WTC11 (cell line): Measurements from ENCODE around the gene ZNF827. TPM values are rescaled to one million over a fixed set of nuclear protein-coding genes. Genes with fewer than 3 reads are reported as not detected.

ENCODE experiments used
- ATAC-seq: fragments of 200-7000 bp; cut with Tn5 transposase; 2 replicates; pipeline ENCODE4 v1.10.0; 2021; ENCODE audit warnings: mild to moderate bottlenecking, moderate library complexity
- CTCF ChIA-PET: fragments of 300-600 bp; sonication (Branson Sonifier 250); formaldehyde crosslinking; loops from one replicate; lab custom pipeline; 2021; ENCODE audit warnings: antibody characterized with exemption; lab: Charles Lee
- POLR2A ChIA-PET: fragments of 350-600 bp; sonication (Branson Sonifier 250); formaldehyde crosslinking; loops from one replicate; lab custom pipeline; 2021; ENCODE audit warnings: antibody characterized with exemption; lab: Charles Lee
- DNase-seq: peaks from one replicate; pipeline ENCODE4 v3.0.0; 2021; ENCODE audit warnings: low spot score
- H3K27ac Mint-ChIP-seq: 2 replicates; pipeline ENCODE4 v1.8.0; 2021; ENCODE audit warnings: mixed read lengths
- H3K27me3 Mint-ChIP-seq: 2 replicates; pipeline ENCODE4 v1.8.0; 2021; ENCODE audit warnings: low read depth, mild to moderate bottlenecking, moderate library complexity, mixed read lengths
- H3K36me3 Mint-ChIP-seq: 2 replicates; pipeline ENCODE4 v1.8.0; 2021; ENCODE audit warnings: mixed read lengths
- H3K4me1 Mint-ChIP-seq: 2 replicates; pipeline ENCODE4 v1.8.0; 2022; ENCODE audit warnings: mixed read lengths
- H3K4me3 Mint-ChIP-seq: 2 replicates; pipeline ENCODE4 v1.8.0; 2021; ENCODE audit warnings: mild to moderate bottlenecking, moderate library complexity, mixed read lengths
- H3K9me3 Mint-ChIP-seq: 2 replicates; pipeline ENCODE4 v1.8.0; 2021; ENCODE audit warnings: mixed read lengths
- CBFB ChIP-seq: sonication (generic); formaldehyde crosslinking; IDR thresholded peaks from 2 replicates; pipeline ENCODE4 v1.8.1; 2022; ENCODE audit warnings: mild to moderate bottlenecking, low read depth, missing genetic modification reagents
- ESRRA ChIP-seq: sonication (generic); formaldehyde crosslinking; IDR thresholded peaks from 2 replicates; pipeline ENCODE4 v1.8.1; 2022; ENCODE audit warnings: mild to moderate bottlenecking, missing genetic modification reagents, borderline replicate concordance
- ETV6 ChIP-seq: sonication (generic); formaldehyde crosslinking; IDR thresholded peaks from 2 replicates; pipeline ENCODE4 v1.8.1; 2022; ENCODE audit warnings: mild to moderate bottlenecking, missing genetic modification reagents
- FOXP1 ChIP-seq: sonication (generic); formaldehyde crosslinking; IDR thresholded peaks from 2 replicates; pipeline ENCODE4 v1.8.0; 2022; ENCODE audit warnings: missing genetic modification reagents, mild to moderate bottlenecking, moderate library complexity, borderline replicate concordance
- GABPB1 ChIP-seq: sonication (generic); formaldehyde crosslinking; IDR thresholded peaks from 2 replicates; pipeline ENCODE4 v1.8.1; 2023; ENCODE audit warnings: mild to moderate bottlenecking, missing genetic modification reagents
- IRF2 ChIP-seq: sonication (generic); formaldehyde crosslinking; IDR thresholded peaks from 2 replicates; pipeline ENCODE4 v1.8.0; 2022; ENCODE audit warnings: low read depth, missing genetic modification reagents, borderline replicate concordance
- TP53 ChIP-seq: sonication (generic); formaldehyde crosslinking; IDR thresholded peaks from 2 replicates; pipeline ENCODE4 v1.8.1; 2023; ENCODE audit warnings: mild to moderate bottlenecking, missing genetic modification reagents
- ZBTB21 ChIP-seq: sonication (generic); formaldehyde crosslinking; IDR thresholded peaks from 2 replicates; pipeline ENCODE4 v1.8.1; 2023; ENCODE audit warnings: mild to moderate bottlenecking, missing genetic modification reagents, borderline replicate concordance
- ZNF219 ChIP-seq: sonication (generic); formaldehyde crosslinking; IDR thresholded peaks from 2 replicates; pipeline ENCODE4 v1.8.0; 2023; ENCODE audit warnings: missing genetic modification reagents, mild to moderate bottlenecking, borderline replicate concordance
- ZNF317 ChIP-seq: sonication (generic); formaldehyde crosslinking; IDR thresholded peaks from 2 replicates; pipeline ENCODE4 v1.8.1; 2023; ENCODE audit warnings: low read depth, mild to moderate bottlenecking, moderate library complexity, missing genetic modification reagents, borderline replicate concordance
- total RNA-seq: library from RNA; stranded (reverse); gene quantifications from 3 replicates; pipeline ENCODE4 v1.2.3, GENCODE V29; 2021
- TF ChIP-seq, protein P1 (sequence below): sonication (generic); formaldehyde crosslinking; IDR thresholded peaks from 2 replicates; pipeline ENCODE4 v1.8.0; 2022; ENCODE audit warnings: mild to moderate bottlenecking, missing genetic modification reagents
- TF ChIP-seq, protein P2 (sequence below): sonication (generic); formaldehyde crosslinking; IDR thresholded peaks from 2 replicates; pipeline ENCODE4 v1.8.0; 2022; ENCODE audit warnings: mild to moderate bottlenecking, missing genetic modification reagents
- TF ChIP-seq, protein P3 (sequence below): sonication (generic); formaldehyde crosslinking; IDR thresholded peaks from 2 replicates; pipeline ENCODE4 v1.8.1; 2022; ENCODE audit warnings: low read depth, mild to moderate bottlenecking, moderate library complexity, missing genetic modification reagents, borderline replicate concordance
- TF ChIP-seq, protein P4 (sequence below): sonication (generic); formaldehyde crosslinking; IDR thresholded peaks from 2 replicates; pipeline ENCODE4 v1.8.0; 2023; ENCODE audit warnings: missing genetic modification reagents, mild to moderate bottlenecking, borderline replicate concordance
- TF ChIP-seq, protein P5 (sequence below): sonication (generic); formaldehyde crosslinking; IDR thresholded peaks from 2 replicates; pipeline ENCODE4 v1.8.1; 2023; ENCODE audit warnings: mild to moderate bottlenecking, missing genetic modification reagents
- TF ChIP-seq, protein P6 (sequence below): sonication (generic); formaldehyde crosslinking; IDR thresholded peaks from 2 replicates; pipeline ENCODE4 v1.8.1; 2023; ENCODE audit warnings: mild to moderate bottlenecking, moderate library complexity, missing genetic modification reagents

The ZNF827 gene
- total RNA-seq, 1 experiment from 2014 or later: 25.6 TPM

DNA sequence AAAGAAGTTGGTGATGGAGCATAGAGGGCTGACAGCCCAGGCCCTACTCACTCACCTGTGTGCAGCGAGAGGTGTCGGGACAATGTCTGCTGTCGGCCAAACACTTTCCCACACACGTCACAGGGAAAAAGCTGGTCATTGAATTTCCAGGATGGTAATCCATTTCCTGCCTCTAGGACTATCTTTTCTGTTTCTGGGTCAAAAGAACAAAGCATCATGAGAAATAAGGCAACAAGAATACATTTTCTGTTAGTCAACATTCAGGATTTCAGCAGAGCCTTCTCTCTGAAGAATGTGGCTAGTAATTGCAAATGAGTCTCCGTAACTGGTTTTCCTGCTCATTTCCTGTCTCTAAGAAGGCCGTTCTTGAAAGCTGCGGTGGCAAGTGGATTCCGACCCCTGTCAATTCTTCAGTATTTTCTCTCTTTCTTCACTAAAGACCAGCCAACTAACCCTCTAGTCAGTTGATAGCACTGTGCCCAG, 159.3 kb downstream of the ZNF827 start:
- DNase-seq (no peak), ATAC-seq (peak; percentile 73)
- H3K27ac Mint-ChIP-seq: peak overlapping the region; percentile 99
- H3K36me3 Mint-ChIP-seq: peaks cover 49% of the 10 kb centered on the region
- peaks cover 10% of the 10 kb centered on the region for H3K9me3 Mint-ChIP-seq
- TF ChIP-seq, protein P1, sequence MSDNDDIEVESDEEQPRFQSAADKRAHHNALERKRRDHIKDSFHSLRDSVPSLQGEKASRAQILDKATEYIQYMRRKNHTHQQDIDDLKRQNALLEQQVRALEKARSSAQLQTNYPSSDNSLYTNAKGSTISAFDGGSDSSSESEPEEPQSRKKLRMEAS (CRISPR knock-in tag): no peak
- TF ChIP-seq ZBTB21 (CRISPR knock-in tag): no peak
- TF ChIP-seq GABPB1 (CRISPR knock-in tag): no peak
- TF ChIP-seq, protein P2, sequence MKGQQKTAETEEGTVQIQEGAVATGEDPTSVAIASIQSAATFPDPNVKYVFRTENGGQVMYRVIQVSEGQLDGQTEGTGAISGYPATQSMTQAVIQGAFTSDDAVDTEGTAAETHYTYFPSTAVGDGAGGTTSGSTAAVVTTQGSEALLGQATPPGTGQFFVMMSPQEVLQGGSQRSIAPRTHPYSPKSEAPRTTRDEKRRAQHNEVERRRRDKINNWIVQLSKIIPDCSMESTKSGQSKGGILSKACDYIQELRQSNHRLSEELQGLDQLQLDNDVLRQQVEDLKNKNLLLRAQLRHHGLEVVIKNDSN (CRISPR knock-in tag): no peak
- peak; percentile 82 for TF ChIP-seq ZNF317 (CRISPR knock-in tag)
- TF ChIP-seq ETV6 (CRISPR knock-in tag): peak; percentile 41; the same call in 1 of the 2 replicates
- TF ChIP-seq FOXP1 (CRISPR knock-in tag): no peak
- TF ChIP-seq CBFB (CRISPR knock-in tag): no peak
- TF ChIP-seq, protein P3, sequence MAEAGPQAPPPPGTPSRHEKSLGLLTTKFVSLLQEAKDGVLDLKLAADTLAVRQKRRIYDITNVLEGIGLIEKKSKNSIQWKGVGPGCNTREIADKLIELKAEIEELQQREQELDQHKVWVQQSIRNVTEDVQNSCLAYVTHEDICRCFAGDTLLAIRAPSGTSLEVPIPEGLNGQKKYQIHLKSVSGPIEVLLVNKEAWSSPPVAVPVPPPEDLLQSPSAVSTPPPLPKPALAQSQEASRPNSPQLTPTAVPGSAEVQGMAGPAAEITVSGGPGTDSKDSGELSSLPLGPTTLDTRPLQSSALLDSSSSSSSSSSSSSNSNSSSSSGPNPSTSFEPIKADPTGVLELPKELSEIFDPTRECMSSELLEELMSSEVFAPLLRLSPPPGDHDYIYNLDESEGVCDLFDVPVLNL (CRISPR knock-in tag): no peak
- no peak for TF ChIP-seq IRF2
- no peak for TF ChIP-seq ZNF219 (CRISPR knock-in tag)
- no peak for TF ChIP-seq ESRRA (CRISPR knock-in tag)
- TF ChIP-seq, protein P4, sequence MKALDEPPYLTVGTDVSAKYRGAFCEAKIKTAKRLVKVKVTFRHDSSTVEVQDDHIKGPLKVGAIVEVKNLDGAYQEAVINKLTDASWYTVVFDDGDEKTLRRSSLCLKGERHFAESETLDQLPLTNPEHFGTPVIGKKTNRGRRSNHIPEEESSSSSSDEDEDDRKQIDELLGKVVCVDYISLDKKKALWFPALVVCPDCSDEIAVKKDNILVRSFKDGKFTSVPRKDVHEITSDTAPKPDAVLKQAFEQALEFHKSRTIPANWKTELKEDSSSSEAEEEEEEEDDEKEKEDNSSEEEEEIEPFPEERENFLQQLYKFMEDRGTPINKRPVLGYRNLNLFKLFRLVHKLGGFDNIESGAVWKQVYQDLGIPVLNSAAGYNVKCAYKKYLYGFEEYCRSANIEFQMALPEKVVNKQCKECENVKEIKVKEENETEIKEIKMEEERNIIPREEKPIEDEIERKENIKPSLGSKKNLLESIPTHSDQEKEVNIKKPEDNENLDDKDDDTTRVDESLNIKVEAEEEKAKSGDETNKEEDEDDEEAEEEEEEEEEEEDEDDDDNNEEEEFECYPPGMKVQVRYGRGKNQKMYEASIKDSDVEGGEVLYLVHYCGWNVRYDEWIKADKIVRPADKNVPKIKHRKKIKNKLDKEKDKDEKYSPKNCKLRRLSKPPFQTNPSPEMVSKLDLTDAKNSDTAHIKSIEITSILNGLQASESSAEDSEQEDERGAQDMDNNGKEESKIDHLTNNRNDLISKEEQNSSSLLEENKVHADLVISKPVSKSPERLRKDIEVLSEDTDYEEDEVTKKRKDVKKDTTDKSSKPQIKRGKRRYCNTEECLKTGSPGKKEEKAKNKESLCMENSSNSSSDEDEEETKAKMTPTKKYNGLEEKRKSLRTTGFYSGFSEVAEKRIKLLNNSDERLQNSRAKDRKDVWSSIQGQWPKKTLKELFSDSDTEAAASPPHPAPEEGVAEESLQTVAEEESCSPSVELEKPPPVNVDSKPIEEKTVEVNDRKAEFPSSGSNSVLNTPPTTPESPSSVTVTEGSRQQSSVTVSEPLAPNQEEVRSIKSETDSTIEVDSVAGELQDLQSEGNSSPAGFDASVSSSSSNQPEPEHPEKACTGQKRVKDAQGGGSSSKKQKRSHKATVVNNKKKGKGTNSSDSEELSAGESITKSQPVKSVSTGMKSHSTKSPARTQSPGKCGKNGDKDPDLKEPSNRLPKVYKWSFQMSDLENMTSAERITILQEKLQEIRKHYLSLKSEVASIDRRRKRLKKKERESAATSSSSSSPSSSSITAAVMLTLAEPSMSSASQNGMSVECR (CRISPR knock-in tag): no peak
- TF ChIP-seq, protein P5, sequence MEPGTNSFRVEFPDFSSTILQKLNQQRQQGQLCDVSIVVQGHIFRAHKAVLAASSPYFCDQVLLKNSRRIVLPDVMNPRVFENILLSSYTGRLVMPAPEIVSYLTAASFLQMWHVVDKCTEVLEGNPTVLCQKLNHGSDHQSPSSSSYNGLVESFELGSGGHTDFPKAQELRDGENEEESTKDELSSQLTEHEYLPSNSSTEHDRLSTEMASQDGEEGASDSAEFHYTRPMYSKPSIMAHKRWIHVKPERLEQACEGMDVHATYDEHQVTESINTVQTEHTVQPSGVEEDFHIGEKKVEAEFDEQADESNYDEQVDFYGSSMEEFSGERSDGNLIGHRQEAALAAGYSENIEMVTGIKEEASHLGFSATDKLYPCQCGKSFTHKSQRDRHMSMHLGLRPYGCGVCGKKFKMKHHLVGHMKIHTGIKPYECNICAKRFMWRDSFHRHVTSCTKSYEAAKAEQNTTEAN (CRISPR knock-in tag): no peak
- TF ChIP-seq, protein P6, sequence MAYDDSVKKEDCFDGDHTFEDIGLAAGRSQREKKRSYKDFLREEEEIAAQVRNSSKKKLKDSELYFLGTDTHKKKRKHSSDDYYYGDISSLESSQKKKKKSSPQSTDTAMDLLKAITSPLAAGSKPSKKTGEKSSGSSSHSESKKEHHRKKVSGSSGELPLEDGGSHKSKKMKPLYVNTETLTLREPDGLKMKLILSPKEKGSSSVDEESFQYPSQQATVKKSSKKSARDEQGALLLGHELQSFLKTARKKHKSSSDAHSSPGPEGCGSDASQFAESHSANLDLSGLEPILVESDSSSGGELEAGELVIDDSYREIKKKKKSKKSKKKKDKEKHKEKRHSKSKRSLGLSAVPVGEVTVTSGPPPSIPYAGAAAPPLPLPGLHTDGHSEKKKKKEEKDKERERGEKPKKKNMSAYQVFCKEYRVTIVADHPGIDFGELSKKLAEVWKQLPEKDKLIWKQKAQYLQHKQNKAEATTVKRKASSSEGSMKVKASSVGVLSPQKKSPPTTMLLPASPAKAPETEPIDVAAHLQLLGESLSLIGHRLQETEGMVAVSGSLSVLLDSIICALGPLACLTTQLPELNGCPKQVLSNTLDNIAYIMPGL (CRISPR knock-in tag): no peak
- TF ChIP-seq TP53 (CRISPR knock-in tag): no peak
- ChIA-PET POLR2A (no interaction called here), CTCF (interaction anchor here (0.6 to 1.2 kb wide), 3 partner anchors 13 to 109 kb away, joined by 3 to 4 read pairs (median 4); no protein-coding TSS in a partner anchor)
- H3K27me3 Mint-ChIP-seq: no peaks in the 10 kb centered on the region
- H3K4me3 Mint-ChIP-seq: no peak overlapping the region
- peaks cover 50% of the 10 kb centered on the region for H3K4me1 Mint-ChIP-seq
